ENCODE measurements around the gene GDPD5. TPM values are rescaled to one million over a fixed set of nuclear protein-coding genes. Genes with fewer than 3 reads are reported as not detected.

The GDPD5 gene
- total and polyA plus RNA-seq, 4 donors: 6.2 to 24.7 (median 12.0) TPM

GRCh38 chr11:75526192-75526541 is 426 bp upstream of the GDPD5 start:
- Histone ChIP-seq H3K27me3 (ENCODE audit: control insufficient read depth in 3 of 3, insufficient read depth in 3 of 3, low read length in 2 of 3) (peaks cover 0 to 10% (median 8%) of the 10 kb centered on the region in 3 donors), H3K4me3 (peak overlapping the region; percentile 48), H3K36me3 (ENCODE audit: control insufficient read depth in 4 of 4, insufficient read depth in 4 of 4, low read length in 4 of 4) (no peaks in the 10 kb centered on the region), H3K27ac (ENCODE audit: low read depth in 1 of 2, low read length in 1 of 2) (no peak overlapping the region), H3K9me3 (ENCODE audit: control insufficient read depth in 4 of 4, insufficient read depth in 3 of 4, low read length in 3 of 4) (no peaks in the 10 kb centered on the region), H3K4me1 (ENCODE audit: control insufficient read depth in 5 of 5, insufficient read depth in 5 of 5, low read length in 5 of 5) (peaks cover 0 to 7% (median 0%) of the 10 kb centered on the region in 5 donors), H3K9ac (ENCODE audit: insufficient read depth in 1 of 2, low read length in 2 of 2) (peak overlapping the region in 1 of 2 donors; percentile 57)
- TF ChIP-seq, protein P1, sequence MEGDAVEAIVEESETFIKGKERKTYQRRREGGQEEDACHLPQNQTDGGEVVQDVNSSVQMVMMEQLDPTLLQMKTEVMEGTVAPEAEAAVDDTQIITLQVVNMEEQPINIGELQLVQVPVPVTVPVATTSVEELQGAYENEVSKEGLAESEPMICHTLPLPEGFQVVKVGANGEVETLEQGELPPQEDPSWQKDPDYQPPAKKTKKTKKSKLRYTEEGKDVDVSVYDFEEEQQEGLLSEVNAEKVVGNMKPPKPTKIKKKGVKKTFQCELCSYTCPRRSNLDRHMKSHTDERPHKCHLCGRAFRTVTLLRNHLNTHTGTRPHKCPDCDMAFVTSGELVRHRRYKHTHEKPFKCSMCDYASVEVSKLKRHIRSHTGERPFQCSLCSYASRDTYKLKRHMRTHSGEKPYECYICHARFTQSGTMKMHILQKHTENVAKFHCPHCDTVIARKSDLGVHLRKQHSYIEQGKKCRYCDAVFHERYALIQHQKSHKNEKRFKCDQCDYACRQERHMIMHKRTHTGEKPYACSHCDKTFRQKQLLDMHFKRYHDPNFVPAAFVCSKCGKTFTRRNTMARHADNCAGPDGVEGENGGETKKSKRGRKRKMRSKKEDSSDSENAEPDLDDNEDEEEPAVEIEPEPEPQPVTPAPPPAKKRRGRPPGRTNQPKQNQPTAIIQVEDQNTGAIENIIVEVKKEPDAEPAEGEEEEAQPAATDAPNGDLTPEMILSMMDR (IDR thresholded peaks at IDR 0.05; ENCODE audit: control extremely low read depth, extremely low read depth): no peak
- ATAC-seq (ENCODE audit: insufficient read depth, low FRiP score) (no peak), DNase-seq (no peak)
- 2 to 4% methylated on average over 21 of the region's 21 CpGs for WGBS, 2 donors

DNA sequence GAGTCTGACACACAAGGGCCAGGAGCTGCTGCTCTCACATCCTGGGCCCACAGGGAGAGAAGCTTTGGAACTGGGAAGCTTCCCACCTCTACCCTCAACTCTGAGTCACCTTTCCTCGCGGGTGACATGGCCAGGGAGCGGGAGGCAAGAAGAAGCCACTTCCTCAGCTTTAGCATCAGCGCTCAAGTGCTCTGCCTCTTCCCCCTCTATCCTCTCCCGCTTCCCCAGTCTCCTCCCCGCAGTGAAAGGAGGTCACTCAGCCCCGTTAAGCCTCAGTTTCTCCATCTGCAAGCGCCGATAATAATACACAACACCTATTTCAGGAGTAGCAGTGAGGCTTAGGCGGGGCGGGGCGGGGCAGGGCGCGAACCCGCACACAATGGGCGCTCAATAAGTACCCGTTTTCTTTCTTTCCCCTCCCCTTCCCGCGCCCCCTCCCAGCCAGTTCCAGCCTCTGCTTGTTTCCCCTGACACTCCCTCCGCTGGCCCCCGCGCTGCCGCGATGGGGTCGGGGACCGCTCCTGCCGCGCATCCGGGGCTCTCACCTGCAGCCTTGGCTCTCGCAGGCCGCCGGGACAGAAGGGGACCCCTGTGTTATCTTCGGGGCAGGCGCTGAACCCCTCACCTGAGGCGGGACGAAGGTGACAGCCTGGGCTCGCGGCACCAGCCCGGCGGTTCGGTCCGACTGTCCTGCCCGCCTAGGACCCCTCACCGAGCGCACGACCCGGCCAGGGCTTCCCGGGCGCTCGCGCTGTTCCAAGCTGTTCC is 892 bp downstream of the GDPD5 start:
- no peak for ATAC-seq (ENCODE audit: insufficient read depth, low FRiP score)
- TF ChIP-seq, protein P1 (IDR thresholded peaks at IDR 0.05; ENCODE audit: control extremely low read depth, extremely low read depth): no peak
- DNase-seq: no peak
- Histone ChIP-seq H3K9me3 (ENCODE audit: control insufficient read depth in 4 of 4, insufficient read depth in 3 of 4, low read length in 3 of 4) (no peaks in the 10 kb centered on the region), H3K9ac (ENCODE audit: insufficient read depth in 1 of 2, low read length in 2 of 2) (no peak overlapping the region), H3K4me3 (peak overlapping the region; percentile 65), H3K36me3 (ENCODE audit: control insufficient read depth in 4 of 4, insufficient read depth in 4 of 4, low read length in 4 of 4) (no peaks in the 10 kb centered on the region), H3K27me3 (ENCODE audit: control insufficient read depth in 3 of 3, insufficient read depth in 3 of 3, low read length in 2 of 3) (peaks cover 0 to 10% (median 8%) of the 10 kb centered on the region in 3 donors), H3K4me1 (ENCODE audit: control insufficient read depth in 5 of 5, insufficient read depth in 5 of 5, low read length in 5 of 5) (peaks cover 0 to 7% (median 0%) of the 10 kb centered on the region in 5 donors), H3K27ac (ENCODE audit: low read depth in 1 of 2, low read length in 1 of 2) (no peak overlapping the region)
- 5% methylated on average over 49 to 51 of the region's 51 CpGs for WGBS, 2 donors

DNA sequence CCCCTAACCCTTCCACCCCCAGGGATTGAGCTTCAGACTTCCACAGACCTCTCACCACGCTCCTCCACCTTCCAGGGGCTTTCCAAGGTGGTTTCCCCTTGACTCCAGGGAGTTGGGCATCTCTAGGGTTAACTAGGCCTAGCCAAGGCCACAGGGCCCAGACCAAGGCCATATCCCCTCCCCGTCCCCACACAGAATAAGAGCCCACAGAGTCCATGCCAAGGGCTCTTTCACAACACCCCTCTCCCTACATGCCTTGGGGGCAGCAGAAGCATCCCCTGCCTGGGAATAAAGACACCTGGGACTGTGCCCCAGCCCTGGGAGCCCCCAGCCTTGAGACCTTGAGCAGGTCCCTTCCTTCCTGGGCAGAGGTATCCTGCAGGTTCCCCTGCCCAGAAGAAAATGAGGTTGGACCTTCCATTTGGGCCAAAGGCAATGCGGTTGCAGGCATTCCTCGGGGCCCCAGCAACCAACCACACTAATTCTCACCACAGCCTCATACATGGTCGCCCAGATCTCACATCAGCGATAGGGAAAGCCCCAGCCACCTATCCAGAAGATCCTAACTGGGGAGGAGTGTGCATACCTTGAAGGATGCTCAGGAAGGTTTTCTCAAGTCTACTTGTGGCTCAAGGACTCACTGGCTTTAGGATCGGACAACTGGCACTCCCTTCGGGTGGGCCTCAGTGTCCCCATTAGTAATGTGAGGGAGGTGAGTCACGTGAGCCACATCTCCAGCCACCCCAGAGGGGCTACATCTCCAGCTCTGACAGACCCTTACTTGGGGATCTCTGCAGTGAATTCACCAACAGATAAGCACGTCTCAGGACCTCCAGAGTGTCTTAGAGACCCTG is 1.7 kb downstream of the GDPD5 start:
- no peak overlapping the region for H3K9ac ChIP-seq (ENCODE audit: insufficient read depth in 1 of 2, low read length in 2 of 2)
- 76 to 78% methylated on average over 10 of the region's 10 CpGs for WGBS, 2 donors

More for the DNA sequence above, 1.7 kb downstream of the GDPD5 start:
- no peak for ATAC-seq (ENCODE audit: insufficient read depth, low FRiP score)
- DNase-seq: no peak
- H3K36me3 ChIP-seq (ENCODE audit: control insufficient read depth in 4 of 4, insufficient read depth in 4 of 4, low read length in 4 of 4): no peaks in the 10 kb centered on the region
- H3K9me3 ChIP-seq (ENCODE audit: control insufficient read depth in 4 of 4, insufficient read depth in 3 of 4, low read length in 3 of 4): no peaks in the 10 kb centered on the region
- H3K27me3 ChIP-seq (ENCODE audit: control insufficient read depth in 3 of 3, insufficient read depth in 3 of 3, low read length in 2 of 3): peaks cover 0 to 10% (median 8%) of the 10 kb centered on the region in 3 donors
- H3K4me1 ChIP-seq (ENCODE audit: control insufficient read depth in 5 of 5, insufficient read depth in 5 of 5, low read length in 5 of 5): peaks cover 0 to 7% (median 0%) of the 10 kb centered on the region in 5 donors
- TF ChIP-seq, protein P1 (IDR thresholded peaks at IDR 0.05; ENCODE audit: control extremely low read depth, extremely low read depth): no peak
- no peak overlapping the region for H3K4me3 ChIP-seq
- no peak overlapping the region for H3K27ac ChIP-seq (ENCODE audit: low read depth in 1 of 2, low read length in 1 of 2)
